GM12864 (cell line): ENCODE results near the gene ACMSD.

ENCODE experiments used
- DNase-seq: peaks from one replicate; pipeline ENCODE4 v3.0.0-alpha.2; 2011; ENCODE audit warnings: low read depth
- H3K4me3 ChIP-seq: 2 replicates; pipeline ENCODE4 v1.5.1; 2011; ENCODE audit warnings: mild to moderate bottlenecking, low read depth, low read length, control low read depth
- CTCF ChIP-seq: IDR thresholded peaks from 2 replicates; pipeline ENCODE4 v1.5.1; 2011; ENCODE audit warnings: low read depth, mild to moderate bottlenecking, moderate library complexity, low read length, control low read depth, inconsistent platforms; ENCODE audit errors: missing control alignments

The ACMSD gene

GRCh38 chr2:134927195-134927594, 88.8 kb downstream of the ACMSD start:
- TF ChIP-seq CTCF, result no peak
- no peak overlapping the region for H3K4me3 ChIP-seq
- no peak for DNase-seq

GRCh38 chr2:134932864-134933526, 94.6 kb downstream of the ACMSD start:
- no peak for TF ChIP-seq CTCF
- no peak for DNase-seq
- H3K4me3 ChIP-seq, result no peak overlapping the region

DNA sequence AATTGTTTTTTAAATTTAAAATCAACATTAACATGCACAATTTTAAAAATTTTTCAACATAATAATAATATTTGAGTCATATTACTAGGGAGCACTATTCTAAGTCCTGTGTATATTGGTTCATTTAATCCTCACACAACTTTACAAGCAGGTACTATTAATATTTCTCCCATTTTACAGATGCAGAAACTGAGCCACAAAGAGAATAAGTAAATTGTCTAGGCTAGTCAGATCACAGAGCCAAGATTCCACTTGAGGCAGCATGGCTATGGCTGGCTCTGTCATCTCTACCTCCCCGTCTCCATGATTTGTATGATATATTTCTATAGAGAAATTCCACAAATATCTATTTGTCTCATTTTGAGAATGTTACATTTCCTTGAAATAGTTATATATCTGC, 95.3 kb downstream of the ACMSD start:
- DNase-seq, result no peak
- H3K4me3 ChIP-seq, result no peak overlapping the region
- no peak for TF ChIP-seq CTCF

DNA sequence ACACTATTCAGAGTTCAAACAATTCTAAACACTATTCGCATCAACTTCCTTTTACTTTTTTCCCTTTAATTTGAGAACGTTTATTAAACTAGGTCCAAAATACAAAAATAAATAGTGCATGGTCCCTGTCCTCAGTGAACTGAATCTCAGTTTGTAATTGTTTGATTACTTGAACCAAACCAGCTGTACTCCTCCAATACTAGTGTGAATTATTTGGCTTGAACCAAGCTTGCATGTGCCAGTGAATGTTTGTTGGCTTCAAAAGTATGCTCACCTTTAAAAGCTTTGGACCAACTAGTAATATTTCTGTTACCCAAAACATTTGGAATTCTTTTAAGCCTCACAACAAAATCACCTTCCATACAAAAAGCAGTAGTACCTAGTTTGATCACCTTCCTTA, 95.7 kb downstream of the ACMSD start:
- H3K4me3 ChIP-seq, result no peak overlapping the region
- no peak for DNase-seq
- TF ChIP-seq CTCF, result no peak

GRCh38 chr2:134934641-134935040, 96.2 kb downstream of the ACMSD start:
- TF ChIP-seq CTCF, result no peak
- no peak for DNase-seq
- no peak overlapping the region for H3K4me3 ChIP-seq

DNA sequence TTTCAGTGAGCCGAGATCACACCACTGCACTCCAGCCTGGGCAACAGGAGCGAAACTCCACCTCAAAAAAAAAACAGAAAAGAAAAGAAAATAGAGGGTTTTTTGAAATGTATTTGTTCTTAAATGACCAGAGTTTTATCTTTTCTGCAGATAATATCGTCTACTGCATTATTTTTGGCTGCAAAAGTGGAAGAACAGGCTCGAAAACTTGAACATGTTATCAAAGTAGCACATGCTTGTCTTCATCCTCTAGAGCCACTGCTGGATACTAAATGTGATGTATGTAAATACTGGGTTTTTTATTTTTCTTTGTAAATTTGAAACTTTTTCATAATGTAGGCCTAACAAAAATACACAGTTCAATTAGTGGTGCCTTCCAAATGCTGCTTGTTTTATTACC, 98.3 kb downstream of the ACMSD start:
- no peak for TF ChIP-seq CTCF
- no peak for DNase-seq

GRCh38 chr2:134943540-134943939, 105.1 kb downstream of the ACMSD start:
- no peak overlapping the region for H3K4me3 ChIP-seq
- no peak for DNase-seq
- no peak for TF ChIP-seq CTCF

More for the DNA sequence above, 98.3 kb downstream of the ACMSD start:
- H3K4me3 ChIP-seq, result no peak overlapping the region
